A673 (cell line): Measurements from ENCODE around the gene SYTL3. TPM values are rescaled to one million over a fixed set of nuclear protein-coding genes. Genes with fewer than 3 reads are reported as not detected.

Experiments
- BruUV-seq: library from RNA; stranded (reverse); fragments of 400-500 nt; replicated peaks from 2 replicates; lab custom pipeline; 2021; lab: Mats Ljungman, UMichigan
- CTCF ChIA-PET: fragments of 300-600 bp; sonication (Branson Sonifier 250); formaldehyde crosslinking; loops from one replicate; lab custom pipeline; 2022; ENCODE audit warnings: antibody characterized with exemption; lab: Charles Lee
- POLR2A ChIA-PET: fragments of 300-600 bp; sonication (Branson Sonifier 250); formaldehyde crosslinking; loops from one replicate; lab custom pipeline; 2022; ENCODE audit warnings: antibody characterized with exemption; ENCODE audit not compliant: low non-redundant PET; lab: Charles Lee
- DNase-seq: peaks from one replicate; pipeline ENCODE4 v3.0.0-alpha.2; 2015; ENCODE audit warnings: low spot score
- H3K27ac ChIP-seq: fragments of 200-600 bp; sonication (generic); 2 replicates; pipeline ENCODE4 v1.5.1; 2016; ENCODE audit warnings: mixed run types, low read depth, mild to moderate bottlenecking, mixed read lengths, antibody characterized with exemption, low read length; ENCODE audit not compliant: poor library complexity, severe bottlenecking
- H3K27me3 ChIP-seq: fragments of 200-600 bp; sonication (generic); replicated peaks from 2 replicates; pipeline ENCODE4 v1.6.1; 2017; ENCODE audit warnings: mixed run types, low read depth, mild to moderate bottlenecking, mixed read lengths, antibody characterized with exemption, low read length; ENCODE audit not compliant: insufficient read depth, poor library complexity
- H3K36me3 ChIP-seq: fragments of 200-600 bp; sonication (generic); 2 replicates; pipeline ENCODE4 v1.6.1; 2016; ENCODE audit warnings: mixed run types, mild to moderate bottlenecking, mixed read lengths, antibody characterized with exemption, low read length; ENCODE audit not compliant: insufficient read depth, poor library complexity, severe bottlenecking
- H3K4me1 ChIP-seq: fragments of 200-600 bp; sonication (generic); 2 replicates; pipeline ENCODE4 v1.6.1; 2017; ENCODE audit warnings: mixed run types, mild to moderate bottlenecking, mixed read lengths, antibody characterized with exemption, low read length; ENCODE audit not compliant: insufficient read depth, poor library complexity, severe bottlenecking
- H3K4me3 ChIP-seq: fragments of 200-600 bp; sonication (generic); 2 replicates; pipeline ENCODE4 v1.5.1; 2016; ENCODE audit warnings: low read depth, mixed run types, mild to moderate bottlenecking, mixed read lengths, low read length; ENCODE audit not compliant: poor library complexity, severe bottlenecking
- H3K9me3 ChIP-seq: fragments of 200-600 bp; sonication (generic); 2 replicates; pipeline ENCODE4 v1.6.1; 2016; ENCODE audit warnings: mixed run types, low read depth, mild to moderate bottlenecking, mixed read lengths, antibody characterized with exemption, low read length; ENCODE audit not compliant: poor library complexity, severe bottlenecking
- EZH2 ChIP-seq: fragments of 200-600 bp; sonication (generic); IDR thresholded peaks from 2 replicates; pipeline ENCODE4 v1.6.1; 2017; ENCODE audit warnings: borderline replicate concordance, low read depth, mild to moderate bottlenecking, mixed read lengths, antibody characterized with exemption, low read length; ENCODE audit not compliant: poor library complexity, severe bottlenecking
- intact Hi-C: fragments of 100-400 bp; cut with micrococcal nuclease; formaldehyde crosslinking; loops from one replicate; pipeline ENCODE4 v1.10.0; 2022; ENCODE audit not compliant: unreplicated experiment
- total RNA-seq: library from RNA; stranded (reverse); gene quantifications from 2 replicates; pipeline ENCODE4 v1.2.3, GENCODE V29; 2021
- TF ChIP-seq, protein P1 (sequence below): fragments of 300-800, 200-600 bp; sonication (generic); conservative IDR thresholded peaks from 2 replicates; pipeline ENCODE4 v1.5.1; 2017; ENCODE audit warnings: low read depth, mild to moderate bottlenecking, antibody characterized with exemption, low read length, moderate library complexity, mixed read lengths

SYTL3 gene
- total RNA-seq, 1 experiment from 2014 or later, result 0.82 TPM

DNA sequence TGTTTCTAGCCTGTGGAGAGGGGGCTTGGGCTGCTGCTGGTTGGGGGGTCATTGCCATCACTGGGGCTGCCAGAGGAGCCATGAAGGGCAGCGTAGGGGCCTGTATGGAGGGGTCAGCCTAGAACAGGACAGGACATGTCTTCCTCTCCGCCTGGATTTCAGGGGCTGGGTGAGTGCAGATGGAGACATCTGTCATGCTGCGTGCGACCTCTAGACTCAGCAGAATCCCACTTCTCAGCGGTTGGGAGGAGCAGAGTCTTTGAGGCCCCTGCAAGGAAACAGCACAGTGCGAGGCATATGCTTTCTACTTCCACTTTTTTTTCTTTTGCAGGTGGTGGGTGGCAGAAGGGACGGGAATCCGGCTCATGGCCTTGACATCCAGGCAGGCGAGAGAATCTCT lies 101.4 kb downstream of the SYTL3 start:
- DNase-seq, result no peak
- intact Hi-C loops, result no loop called here
- H3K9me3 ChIP-seq, result no peaks in the 10 kb centered on the region
- TF ChIP-seq, protein P1, sequence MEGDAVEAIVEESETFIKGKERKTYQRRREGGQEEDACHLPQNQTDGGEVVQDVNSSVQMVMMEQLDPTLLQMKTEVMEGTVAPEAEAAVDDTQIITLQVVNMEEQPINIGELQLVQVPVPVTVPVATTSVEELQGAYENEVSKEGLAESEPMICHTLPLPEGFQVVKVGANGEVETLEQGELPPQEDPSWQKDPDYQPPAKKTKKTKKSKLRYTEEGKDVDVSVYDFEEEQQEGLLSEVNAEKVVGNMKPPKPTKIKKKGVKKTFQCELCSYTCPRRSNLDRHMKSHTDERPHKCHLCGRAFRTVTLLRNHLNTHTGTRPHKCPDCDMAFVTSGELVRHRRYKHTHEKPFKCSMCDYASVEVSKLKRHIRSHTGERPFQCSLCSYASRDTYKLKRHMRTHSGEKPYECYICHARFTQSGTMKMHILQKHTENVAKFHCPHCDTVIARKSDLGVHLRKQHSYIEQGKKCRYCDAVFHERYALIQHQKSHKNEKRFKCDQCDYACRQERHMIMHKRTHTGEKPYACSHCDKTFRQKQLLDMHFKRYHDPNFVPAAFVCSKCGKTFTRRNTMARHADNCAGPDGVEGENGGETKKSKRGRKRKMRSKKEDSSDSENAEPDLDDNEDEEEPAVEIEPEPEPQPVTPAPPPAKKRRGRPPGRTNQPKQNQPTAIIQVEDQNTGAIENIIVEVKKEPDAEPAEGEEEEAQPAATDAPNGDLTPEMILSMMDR, result no peak
- no peak for TF ChIP-seq EZH2
- H3K4me3 ChIP-seq, result no peak overlapping the region
- no TSS peak for BruUV-seq
- no peaks in the 10 kb centered on the region for H3K36me3 ChIP-seq
- H3K27me3 ChIP-seq, result no peaks in the 10 kb centered on the region
- peaks cover 43% of the 10 kb centered on the region for H3K4me1 ChIP-seq
- ChIA-PET CTCF (no interaction called here), POLR2A (no interaction called here)
- no peak overlapping the region for H3K27ac ChIP-seq

DNA sequence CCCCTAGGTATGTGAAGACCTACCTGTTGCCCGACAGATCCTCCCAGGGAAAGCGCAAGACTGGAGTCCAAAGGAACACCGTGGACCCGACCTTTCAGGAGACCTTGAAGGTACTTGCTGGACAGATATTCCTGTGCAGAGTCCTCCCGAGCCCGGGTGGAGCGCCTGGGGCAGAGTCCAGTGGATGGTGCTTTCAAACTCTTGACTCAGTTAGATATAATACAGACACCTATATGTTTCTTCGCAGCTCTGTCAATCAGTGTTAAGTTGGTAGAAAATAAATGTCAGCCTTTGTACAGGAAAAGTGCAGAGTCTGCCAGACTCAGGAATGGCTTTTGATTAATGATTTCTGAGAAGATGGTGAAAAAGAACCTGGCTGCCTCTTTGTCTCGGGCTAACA lies 102.1 kb downstream of the SYTL3 start:
- BruUV-seq, result no TSS peak
- no peak for DNase-seq
- ChIA-PET CTCF (no interaction called here), POLR2A (no interaction called here)
- Histone ChIP-seq H3K4me1 (peaks cover 43% of the 10 kb centered on the region), H3K4me3 (no peak overlapping the region), H3K27ac (peak overlapping the region; percentile 35), H3K27me3 (no peaks in the 10 kb centered on the region), H3K9me3 (no peaks in the 10 kb centered on the region), H3K36me3 (no peaks in the 10 kb centered on the region)
- intact Hi-C loops, result no loop called here
- TF ChIP-seq EZH2, result no peak
- TF ChIP-seq, protein P1, result no peak

DNA sequence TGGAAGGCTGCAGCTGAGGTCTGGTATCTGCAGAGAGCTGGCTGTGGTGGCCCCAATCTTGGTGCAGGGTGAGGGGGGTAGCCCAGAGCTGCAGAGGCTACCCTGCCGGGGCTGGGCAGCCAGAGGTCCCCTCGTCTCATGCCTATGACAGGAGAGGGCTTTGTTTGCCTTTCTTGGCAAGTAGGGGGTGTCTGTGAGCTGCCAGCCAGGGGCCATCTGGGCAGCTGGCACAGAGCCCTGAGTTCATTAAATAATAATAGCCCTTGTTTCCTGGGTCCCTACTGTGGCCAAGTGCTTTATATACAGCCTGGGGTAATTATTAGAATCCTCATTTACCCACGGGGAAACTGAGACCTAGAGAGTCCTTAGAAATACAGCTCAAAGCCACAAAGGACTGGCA lies 102.8 kb downstream of the SYTL3 start:
- H3K27me3 ChIP-seq, result no peaks in the 10 kb centered on the region
- H3K4me3 ChIP-seq, result no peak overlapping the region
- ChIA-PET CTCF (interaction anchor here (0.7 to 0.8 kb wide), 2 partner anchors 34 to 184 kb away, joined by 4 read pairs; no protein-coding TSS in a partner anchor), POLR2A (interaction anchor here (0.7 kb wide), 2 partner anchors 16 to 17 kb away, joined by 7 to 12 read pairs; no protein-coding TSS in a partner anchor)
- BruUV-seq, result no TSS peak
- intact Hi-C loops, result no loop called here
- peak overlapping the region; percentile 35 for H3K27ac ChIP-seq
- H3K4me1 ChIP-seq, result peaks cover 40% of the 10 kb centered on the region
- TF ChIP-seq, protein P1, result peak; percentile 59
- no peak for TF ChIP-seq EZH2
- H3K36me3 ChIP-seq, result no peaks in the 10 kb centered on the region
- DNase-seq, result peak; percentile 88
- H3K9me3 ChIP-seq, result no peaks in the 10 kb centered on the region
